GM19328 (cell line): Measurements from ENCODE around the gene BUD31.

Source experiments
- ATAC-seq: cut with Tn5 transposase; IDR thresholded peaks from one replicate; pipeline ENCODE4 v1.9.1; 2021; ENCODE audit warnings: mild to moderate bottlenecking, moderate library complexity; ENCODE audit not compliant: unreplicated experiment

The BUD31 gene

DNA sequence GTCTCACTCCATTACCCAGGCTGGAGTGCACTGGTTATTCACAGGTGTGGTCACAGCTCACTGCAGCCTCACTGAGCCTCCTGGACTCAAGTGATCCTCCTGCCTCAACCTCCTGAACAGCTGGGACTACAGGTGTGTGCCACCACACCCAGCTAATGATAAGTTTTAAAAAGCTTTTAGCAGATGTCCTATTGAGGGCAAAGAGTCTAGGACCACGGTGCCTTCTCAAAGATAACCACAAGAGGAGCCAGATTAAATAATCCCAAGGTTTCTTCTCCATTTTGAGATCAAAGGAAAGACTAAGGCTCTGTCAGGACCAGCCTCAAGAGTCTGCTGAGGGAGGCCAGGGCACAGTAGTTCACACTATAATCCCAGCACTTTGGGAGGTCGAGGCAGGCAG, 52.5 kb downstream of the BUD31 start:
- no peak for ATAC-seq

DNA sequence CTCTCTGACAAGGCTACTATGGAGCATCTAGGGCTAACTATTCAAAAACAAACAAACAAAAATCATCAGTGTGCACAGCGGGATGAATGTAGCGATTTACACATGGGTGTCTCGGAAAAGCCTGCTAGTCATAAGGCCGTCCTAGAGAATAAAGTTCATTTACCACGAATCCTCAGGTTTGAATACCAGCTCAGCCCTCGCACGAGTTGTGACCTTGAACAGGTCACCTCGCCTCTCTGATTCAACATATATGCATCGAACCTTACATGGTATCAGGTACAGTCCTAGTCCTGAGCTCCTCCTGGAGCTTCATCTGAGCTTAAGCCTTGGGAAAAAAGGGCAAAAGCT, 56.6 kb downstream of the BUD31 start:
- peak; percentile 14 for ATAC-seq

- ATAC-seq = no peak
Observed at GRCh38 chr7:99468336-99468918, 59.7 kb downstream of the BUD31 start.
